Thoracic aorta (tissue), 2 donors: ENCODE measurements around the gene BSPRY. TPM values are rescaled to one million over a fixed set of nuclear protein-coding genes. Genes with fewer than 3 reads are reported as not detected.
A peak's percentile ranks its signal among the peaks of the same experiment; 100 is the strongest.

ENCODE experiments used
- ATAC-seq: fragments of 150-250 bp; one replicate; pipeline ENCODE4 v1.8.0; 2017; ENCODE audit warnings: low read depth; ENCODE audit not compliant: insufficient number of reproducible peaks, low FRiP score
- DNase-seq: peaks from one replicate; pipeline ENCODE4 v3.0.0-alpha.2; 2020; ENCODE audit warnings: low spot score
- H3K27ac ChIP-seq, 2 donors: fragments of 200-600 bp; sonication (generic); 1 replicate in 1 of 2; 2 replicates in 1 of 2; pipeline ENCODE4 v1.5.1; 2016; ENCODE audit warnings: mild to moderate bottlenecking in 2 of 2, moderate library complexity in 2 of 2
- H3K27me3 ChIP-seq: fragments of 200-600 bp; sonication (generic); replicated peaks from 2 replicates; pipeline ENCODE4 v1.6.0; 2016; ENCODE audit warnings: mild to moderate bottlenecking; ENCODE audit not compliant: insufficient read depth
- H3K36me3 ChIP-seq: fragments of 200-600 bp; sonication (generic); one replicate; pipeline ENCODE4 v1.5.1; 2016
- H3K4me1 ChIP-seq, 2 donors: fragments of 200-600 bp; sonication (generic); 1 replicate in 1 of 2; 2 replicates in 1 of 2; pipeline versions ENCODE4 v1.5.1 to v1.6.0; 2016; ENCODE audit warnings: low read depth in 2 of 2, mild to moderate bottlenecking in 1 of 2; ENCODE audit not compliant: control insufficient read depth in 1 of 2
- H3K4me3 ChIP-seq: fragments of 200-600 bp; sonication (generic); 2 replicates; pipeline ENCODE4 v1.5.1; 2016; ENCODE audit warnings: mild to moderate bottlenecking
- H3K9me3 ChIP-seq: fragments of 200-600 bp; sonication (generic); 2 replicates; pipeline ENCODE4 v1.5.1; 2016
- total RNA-seq, 2 donors: library from RNA; depleted of rRNA; stranded (reverse); fragments of >200 nt; gene quantifications; one replicate each; pipeline versions ENCODE4 v1.1.0 to v1.2.3, GENCODE V29; 2016
- TF ChIP-seq, protein P1 (sequence below): fragments of 200-600 bp; sonication (generic); IDR thresholded peaks from one replicate; pipeline ENCODE4 v1.5.1; 2019; ENCODE audit warnings: antibody characterized with exemption

BSPRY gene
- total RNA-seq, 2 donors from 2014 or later = 0.14 TPM; not detected in 1

- ATAC-seq (no peak), DNase-seq (peak; percentile 20)
- Histone ChIP-seq H3K27ac (peak within 1 kb of the TSS; percentile 33 to 63), H3K36me3 (no peaks in the 10 kb centered on the region), H3K9me3 (no peaks in the 10 kb centered on the region), H3K4me3 (peak within 1 kb of the TSS; percentile 95), H3K27me3 (no peaks in the 10 kb centered on the region), H3K4me1 (peaks cover 5 to 28% of the 10 kb centered on the region in 2 donors)
- TF ChIP-seq, protein P1, sequence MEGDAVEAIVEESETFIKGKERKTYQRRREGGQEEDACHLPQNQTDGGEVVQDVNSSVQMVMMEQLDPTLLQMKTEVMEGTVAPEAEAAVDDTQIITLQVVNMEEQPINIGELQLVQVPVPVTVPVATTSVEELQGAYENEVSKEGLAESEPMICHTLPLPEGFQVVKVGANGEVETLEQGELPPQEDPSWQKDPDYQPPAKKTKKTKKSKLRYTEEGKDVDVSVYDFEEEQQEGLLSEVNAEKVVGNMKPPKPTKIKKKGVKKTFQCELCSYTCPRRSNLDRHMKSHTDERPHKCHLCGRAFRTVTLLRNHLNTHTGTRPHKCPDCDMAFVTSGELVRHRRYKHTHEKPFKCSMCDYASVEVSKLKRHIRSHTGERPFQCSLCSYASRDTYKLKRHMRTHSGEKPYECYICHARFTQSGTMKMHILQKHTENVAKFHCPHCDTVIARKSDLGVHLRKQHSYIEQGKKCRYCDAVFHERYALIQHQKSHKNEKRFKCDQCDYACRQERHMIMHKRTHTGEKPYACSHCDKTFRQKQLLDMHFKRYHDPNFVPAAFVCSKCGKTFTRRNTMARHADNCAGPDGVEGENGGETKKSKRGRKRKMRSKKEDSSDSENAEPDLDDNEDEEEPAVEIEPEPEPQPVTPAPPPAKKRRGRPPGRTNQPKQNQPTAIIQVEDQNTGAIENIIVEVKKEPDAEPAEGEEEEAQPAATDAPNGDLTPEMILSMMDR = no peak
Measured at GRCh38 chr9:113340011-113340699, 9.2 kb upstream of the BSPRY start, which contains the start of gene WDR31. WDR31 (minus strand) TSS chr9:113340275; CDS start chr9:113332022, 8,253 bp downstream.

DNA sequence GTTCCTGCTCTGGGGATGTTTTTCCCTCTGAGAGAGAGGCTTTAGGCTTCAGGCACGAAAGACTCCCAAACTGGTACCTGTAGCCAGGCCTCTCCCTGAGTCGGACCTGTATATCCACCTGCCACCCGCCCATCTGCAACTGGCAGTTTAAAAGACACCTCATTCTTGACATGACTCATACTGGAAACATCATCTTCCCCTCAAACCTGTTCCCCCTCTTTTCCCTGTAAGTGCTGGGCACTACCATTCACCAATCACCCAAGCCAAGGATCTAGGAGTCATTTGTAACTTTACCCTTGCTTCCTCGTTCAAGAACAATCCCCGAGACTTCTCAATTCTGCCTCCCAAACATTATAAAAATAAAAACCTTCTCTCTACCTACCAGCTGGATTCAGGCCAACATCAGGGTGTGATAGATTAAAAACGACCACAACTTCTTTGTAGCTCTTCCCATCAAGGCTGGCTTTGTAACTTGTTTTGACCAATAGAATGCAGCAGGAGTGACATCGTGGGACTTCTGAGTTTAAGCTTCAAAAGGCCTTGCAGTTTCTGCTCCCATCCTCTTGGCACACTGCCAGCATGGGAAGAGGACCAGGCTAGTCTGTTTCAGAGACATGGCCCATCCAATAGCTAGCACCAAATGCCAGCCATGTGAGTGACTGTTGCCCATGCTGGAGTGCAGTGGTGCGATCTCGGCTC is 7.5 kb upstream of the BSPRY start:
- H3K4me3 ChIP-seq = no peak overlapping the region
- no peaks in the 10 kb centered on the region for H3K36me3 ChIP-seq
- no peaks in the 10 kb centered on the region for H3K9me3 ChIP-seq
- TF ChIP-seq, protein P1 = no peak
- H3K27ac ChIP-seq = no peak overlapping the region
- ATAC-seq = no peak
- no peak for DNase-seq
- no peaks in the 10 kb centered on the region for H3K27me3 ChIP-seq
- H3K4me1 ChIP-seq = peaks cover 5 to 28% of the 10 kb centered on the region in 2 donors

DNA sequence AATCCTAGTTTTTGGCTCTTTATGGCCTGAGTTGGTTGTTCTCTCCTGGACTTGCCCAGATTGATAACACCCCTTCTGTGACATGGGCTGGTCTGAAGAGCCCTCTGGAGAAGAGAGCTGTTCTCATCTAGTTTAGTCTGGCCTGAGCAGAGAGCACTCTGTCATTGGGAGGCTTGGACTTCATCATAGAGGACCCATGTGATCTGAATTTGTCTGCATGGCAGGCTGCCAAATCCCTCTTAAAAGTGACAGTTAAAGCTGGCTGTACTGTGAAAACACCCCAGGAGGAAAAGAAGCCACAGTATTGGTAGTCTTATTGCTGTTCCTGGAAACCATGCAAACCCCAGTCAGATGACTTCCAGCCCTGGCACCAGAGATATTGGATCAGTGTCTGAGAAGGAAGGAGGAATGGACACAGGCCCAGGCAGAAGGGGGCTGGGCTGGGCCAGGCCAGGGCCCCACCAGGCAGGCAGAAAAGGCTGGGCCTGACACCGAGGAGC is 5.6 kb upstream of the BSPRY start:
- H3K36me3 ChIP-seq = no peaks in the 10 kb centered on the region
- H3K4me3 ChIP-seq = no peak overlapping the region
- no peaks in the 10 kb centered on the region for H3K9me3 ChIP-seq
- peak overlapping the region; percentile 78 to 83 for H3K27ac ChIP-seq
- no peaks in the 10 kb centered on the region for H3K27me3 ChIP-seq
- peaks cover 5 to 28% of the 10 kb centered on the region in 2 donors for H3K4me1 ChIP-seq
- DNase-seq = peak; percentile 79
- TF ChIP-seq, protein P1 = no peak
- ATAC-seq = peak; percentile 82

GRCh38 chr9:113345190-113345589 is 4.2 kb upstream of the BSPRY start:
- ATAC-seq = no peak
- Histone ChIP-seq H3K27me3 (no peaks in the 10 kb centered on the region), H3K4me3 (no peak overlapping the region), H3K27ac (no peak overlapping the region), H3K36me3 (no peaks in the 10 kb centered on the region), H3K4me1 (peaks cover 4 to 27% of the 10 kb centered on the region in 2 donors), H3K9me3 (no peaks in the 10 kb centered on the region)
- no peak for DNase-seq
- TF ChIP-seq, protein P1 = no peak

DNA sequence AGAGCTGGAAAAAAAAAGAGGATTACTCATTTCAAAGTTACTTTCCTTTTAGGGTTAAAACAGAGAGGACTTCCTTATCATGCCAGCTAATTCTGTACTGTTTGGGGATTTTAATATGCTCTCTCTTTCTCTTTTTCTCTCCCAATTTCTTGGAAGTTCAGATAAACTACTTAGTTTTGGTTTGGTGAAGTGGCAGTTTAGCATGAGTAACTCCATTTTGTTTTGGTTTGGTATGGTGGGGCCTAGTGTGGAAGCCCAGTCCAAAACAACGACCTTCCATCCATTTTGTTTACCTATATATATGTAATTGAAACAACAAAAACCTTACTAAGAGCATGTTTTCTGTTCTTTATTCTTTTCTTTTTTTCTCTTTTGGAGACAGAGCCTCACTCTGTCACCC is 3.7 kb upstream of the BSPRY start:
- TF ChIP-seq, protein P1 = no peak
- no peaks in the 10 kb centered on the region for H3K27me3 ChIP-seq
- H3K27ac ChIP-seq = no peak overlapping the region
- no peaks in the 10 kb centered on the region for H3K36me3 ChIP-seq
- ATAC-seq (no peak), DNase-seq (no peak)
- peaks cover 4 to 28% of the 10 kb centered on the region in 2 donors for H3K4me1 ChIP-seq
- H3K4me3 ChIP-seq = no peak overlapping the region
- no peaks in the 10 kb centered on the region for H3K9me3 ChIP-seq
